ENCODE results near the gene ATP7B. TPM values are rescaled to one million over a fixed set of nuclear protein-coding genes. Genes with fewer than 3 reads are reported as not detected.

The ATP7B gene
- total and polyA plus RNA-seq, 12 donors, result 0.80 to 5.6 (median 2.9) TPM

DNA sequence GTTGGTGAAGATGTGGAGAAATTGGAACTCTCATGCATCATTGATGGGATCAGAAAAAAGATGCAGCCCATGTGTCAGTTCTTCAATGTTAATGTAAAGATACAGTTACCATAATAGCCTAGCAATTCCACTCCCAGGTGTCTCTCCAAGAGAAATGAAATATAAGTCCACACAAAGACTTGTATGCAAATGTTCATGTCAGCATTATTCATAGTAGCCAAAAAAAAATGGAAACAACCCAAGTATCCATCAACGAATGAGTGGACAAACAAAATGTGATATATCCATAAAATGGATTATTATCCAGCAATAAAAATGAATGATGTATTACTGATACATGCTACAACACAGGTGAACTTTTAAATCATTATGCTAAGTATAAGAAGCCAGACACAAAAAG lies 110.8 kb downstream of the ATP7B start:
- Histone ChIP-seq H3K36me3 (replicated peaks in 1 of 2) (no peaks in the 10 kb centered on the region), H3K4me3 (no peak overlapping the region), H3K4me1 (replicated peaks in 1 of 2) (no peaks in the 10 kb centered on the region), H3K27ac (no peak overlapping the region), H3K27me3 (no peaks in the 10 kb centered on the region), H3K9me3 (replicated peaks in 1 of 3) (no peaks in the 10 kb centered on the region)
- no peak for DNase-seq
- WGBS, 4 donors, result 68 to 85% (median 71%) methylated on average over 1 of the region's 1 CpG
- intact Hi-C loops (cut with DNase I), result no loop called here
- TF ChIP-seq POLR2A (IDR thresholded peaks at IDR 0.05), result no peak
- TF ChIP-seq, protein P1, sequence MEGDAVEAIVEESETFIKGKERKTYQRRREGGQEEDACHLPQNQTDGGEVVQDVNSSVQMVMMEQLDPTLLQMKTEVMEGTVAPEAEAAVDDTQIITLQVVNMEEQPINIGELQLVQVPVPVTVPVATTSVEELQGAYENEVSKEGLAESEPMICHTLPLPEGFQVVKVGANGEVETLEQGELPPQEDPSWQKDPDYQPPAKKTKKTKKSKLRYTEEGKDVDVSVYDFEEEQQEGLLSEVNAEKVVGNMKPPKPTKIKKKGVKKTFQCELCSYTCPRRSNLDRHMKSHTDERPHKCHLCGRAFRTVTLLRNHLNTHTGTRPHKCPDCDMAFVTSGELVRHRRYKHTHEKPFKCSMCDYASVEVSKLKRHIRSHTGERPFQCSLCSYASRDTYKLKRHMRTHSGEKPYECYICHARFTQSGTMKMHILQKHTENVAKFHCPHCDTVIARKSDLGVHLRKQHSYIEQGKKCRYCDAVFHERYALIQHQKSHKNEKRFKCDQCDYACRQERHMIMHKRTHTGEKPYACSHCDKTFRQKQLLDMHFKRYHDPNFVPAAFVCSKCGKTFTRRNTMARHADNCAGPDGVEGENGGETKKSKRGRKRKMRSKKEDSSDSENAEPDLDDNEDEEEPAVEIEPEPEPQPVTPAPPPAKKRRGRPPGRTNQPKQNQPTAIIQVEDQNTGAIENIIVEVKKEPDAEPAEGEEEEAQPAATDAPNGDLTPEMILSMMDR (IDR thresholded peaks at IDR 0.05), result no peak

DNA sequence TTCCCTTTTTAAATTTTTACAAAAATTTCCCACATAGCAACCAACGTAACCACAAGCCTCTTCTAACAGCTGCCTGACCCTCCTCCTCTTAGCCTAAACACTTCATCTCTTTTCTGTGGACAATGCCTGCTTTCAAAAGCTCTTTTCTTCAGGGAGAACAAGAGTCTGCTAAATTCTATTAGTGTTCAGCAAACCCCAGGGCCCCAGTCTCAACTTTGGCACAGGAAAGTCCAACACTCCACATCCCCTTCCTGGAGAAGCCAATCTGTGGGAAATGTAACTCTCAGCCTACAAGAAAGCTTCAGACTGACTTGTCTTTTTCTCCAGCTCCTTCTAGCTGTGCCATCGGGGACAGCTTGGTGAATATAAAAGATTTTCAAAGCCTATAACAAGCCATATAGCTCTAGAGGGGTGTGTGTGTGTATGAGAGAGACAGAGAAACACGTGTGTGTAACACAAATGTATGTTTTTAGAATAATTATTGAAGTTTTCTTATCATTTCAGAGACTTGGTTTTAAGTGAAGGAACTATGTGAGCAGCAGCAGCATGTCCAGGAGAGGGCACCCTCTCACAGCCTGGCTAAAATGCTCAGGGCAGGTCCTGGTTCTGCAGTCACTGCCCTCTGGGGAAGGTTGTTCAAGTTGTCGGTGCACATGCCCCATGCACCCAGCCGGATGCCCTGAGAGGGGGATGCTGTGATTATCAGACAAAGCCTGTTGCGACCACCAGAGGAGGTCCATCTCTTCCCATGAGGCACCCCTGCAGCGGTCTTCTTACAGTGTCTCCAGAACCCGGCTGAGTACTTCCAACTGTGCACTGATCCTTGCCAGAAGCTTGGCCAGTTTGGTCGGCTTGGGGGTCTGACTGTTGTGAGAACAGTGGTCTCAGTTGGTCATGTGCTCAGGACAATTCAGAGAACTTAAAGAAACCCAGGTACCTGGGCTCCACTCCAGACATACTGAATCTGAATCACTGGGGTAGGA lies 115.1 kb downstream of the ATP7B start:
- 37 to 44% (median 41%) methylated on average over 8 to 9 of the region's 9 CpGs for WGBS, 4 donors
- no peak overlapping the region for H3K4me3 ChIP-seq
- intact Hi-C loops (cut with DNase I), result loop anchor here in 1 of 2 donors (5.0 kb wide), 1 partner anchor 231 kb away; the partner anchor contains the start of gene NEK5
- no peak overlapping the region for H3K27ac ChIP-seq
- DNase-seq, result peak; percentile 40 to 80 (median 65)
- no peak for TF ChIP-seq POLR2A (IDR thresholded peaks at IDR 0.05)
- TF ChIP-seq, protein P1 (IDR thresholded peaks at IDR 0.05), result peak; percentile 36 to 73 (median 64)
- H3K36me3 ChIP-seq (replicated peaks in 1 of 2), result no peaks in the 10 kb centered on the region
- H3K27me3 ChIP-seq, result no peaks in the 10 kb centered on the region
- H3K4me1 ChIP-seq (replicated peaks in 1 of 2), result no peaks in the 10 kb centered on the region
- no peaks in the 10 kb centered on the region for H3K9me3 ChIP-seq (replicated peaks in 1 of 3)

DNA sequence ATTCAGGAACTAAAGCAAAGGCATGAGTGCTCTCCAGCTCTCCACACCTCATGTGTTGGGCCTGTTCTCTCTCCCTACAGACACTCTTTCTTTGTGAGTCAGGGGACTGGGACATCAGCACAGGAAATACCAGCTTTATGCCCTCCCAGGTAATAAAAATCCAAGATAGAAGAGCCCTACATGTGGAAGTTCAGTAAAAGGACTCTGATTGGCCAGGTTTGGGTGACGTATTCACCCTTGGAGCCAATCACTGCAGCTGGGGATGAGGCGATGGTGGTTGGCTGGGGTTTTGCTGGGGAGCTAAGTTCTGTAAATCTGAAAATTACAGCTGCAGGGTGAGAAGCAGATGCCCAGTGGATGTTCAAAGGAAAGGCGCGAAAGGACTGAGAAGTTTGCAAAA lies 117.0 kb downstream of the ATP7B start:
- 90 to 92% (median 91%) methylated on average over 4 of the region's 4 CpGs for WGBS, 4 donors
- H3K36me3 ChIP-seq (replicated peaks in 1 of 2), result no peaks in the 10 kb centered on the region
- no peaks in the 10 kb centered on the region for H3K27me3 ChIP-seq
- intact Hi-C loops (cut with DNase I), result no loop called here
- H3K4me3 ChIP-seq, result no peak overlapping the region
- no peaks in the 10 kb centered on the region for H3K4me1 ChIP-seq (replicated peaks in 1 of 2)
- no peak overlapping the region for H3K27ac ChIP-seq
- no peak for DNase-seq
- H3K9me3 ChIP-seq (replicated peaks in 1 of 3), result no peaks in the 10 kb centered on the region
- TF ChIP-seq, protein P1 (IDR thresholded peaks at IDR 0.05), result no peak
- TF ChIP-seq POLR2A (IDR thresholded peaks at IDR 0.05), result no peak

DNA sequence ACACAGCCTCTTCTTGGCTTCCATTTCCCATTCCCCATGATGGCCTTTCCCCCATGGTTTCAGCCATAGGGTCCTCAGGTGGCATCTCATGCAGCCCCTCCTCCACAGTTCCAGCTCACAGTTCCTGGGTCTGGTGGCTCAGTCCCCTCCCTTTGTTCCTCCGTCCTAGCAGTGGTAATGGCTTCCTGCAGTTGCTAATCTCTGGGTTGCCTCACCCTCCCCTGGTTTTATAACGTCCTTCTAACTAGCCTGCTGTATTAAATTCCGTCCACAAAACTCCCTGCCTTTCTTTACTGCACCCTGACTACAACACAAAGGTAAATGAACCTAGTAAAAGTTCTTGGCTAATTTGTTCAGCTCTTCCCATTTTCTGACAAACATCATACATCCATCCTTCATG lies 118.6 kb downstream of the ATP7B start:
- Histone ChIP-seq H3K27me3 (no peaks in the 10 kb centered on the region), H3K9me3 (replicated peaks in 1 of 3) (no peaks in the 10 kb centered on the region), H3K27ac (no peak overlapping the region), H3K4me3 (no peak overlapping the region), H3K4me1 (replicated peaks in 1 of 2) (no peaks in the 10 kb centered on the region), H3K36me3 (replicated peaks in 1 of 2) (no peaks in the 10 kb centered on the region)
- WGBS, 4 donors, result 62 to 78% (median 75%) methylated on average over 3 of the region's 3 CpGs
- intact Hi-C loops (cut with DNase I), result no loop called here
- DNase-seq, result peak in 1 of 7 donors; percentile 2
- TF ChIP-seq, protein P1 (IDR thresholded peaks at IDR 0.05), result no peak
- TF ChIP-seq POLR2A (IDR thresholded peaks at IDR 0.05), result no peak
